Measurements from ENCODE around the gene C19orf25. TPM values are rescaled to one million over a fixed set of nuclear protein-coding genes. Genes with fewer than 3 reads are reported as not detected.

Gene C19orf25
- total and polyA plus RNA-seq, 9 of the 15 experiments (the other 6 are each of a cell fraction or from before 2014, with no cell fraction given) = 0.79 to 96.0 (median 36.1) TPM

- TF ChIP-seq MLLT1 (IDR thresholded peaks at IDR 0.05) = no peak
- TF ChIP-seq TCF7L2 (IDR thresholded peaks at IDR 0.05; ENCODE audit: low read depth, low read length) = peak; percentile 81
- peak; percentile 35; the same call in 1 of the 2 replicates for TF ChIP-seq KLF13 (tag; IDR thresholded peaks at IDR 0.05; ENCODE audit: borderline replicate concordance, low read depth)
- TF ChIP-seq ARNT (IDR thresholded peaks at IDR 0.05) = peak in 1 of 2 experiments; percentile 25; a peak in 1 of 4 replicates
- TF ChIP-seq ZNF263 (CRISPR knock-in tag; IDR thresholded peaks at IDR 0.05; ENCODE audit: borderline replicate concordance) = 0 out of 2 replicates have a peak, but pooled peaks have one; percentile 35
- TF ChIP-seq RFX7 (CRISPR knock-in tag; IDR thresholded peaks at IDR 0.05) = no peak
- peak; percentile 72 to 98; a peak in 3 of 4 replicates for TF ChIP-seq FOXK2 (conservative IDR thresholded peaks at IDR 0.05 in 1 of 2, IDR thresholded peaks at IDR 0.05 in 1 of 2; ENCODE audit: low read depth in 2 of 2)
- no peak for TF ChIP-seq TGIF2 (CRISPR knock-in tag; IDR thresholded peaks at IDR 0.05)
- TF ChIP-seq, protein P1, sequence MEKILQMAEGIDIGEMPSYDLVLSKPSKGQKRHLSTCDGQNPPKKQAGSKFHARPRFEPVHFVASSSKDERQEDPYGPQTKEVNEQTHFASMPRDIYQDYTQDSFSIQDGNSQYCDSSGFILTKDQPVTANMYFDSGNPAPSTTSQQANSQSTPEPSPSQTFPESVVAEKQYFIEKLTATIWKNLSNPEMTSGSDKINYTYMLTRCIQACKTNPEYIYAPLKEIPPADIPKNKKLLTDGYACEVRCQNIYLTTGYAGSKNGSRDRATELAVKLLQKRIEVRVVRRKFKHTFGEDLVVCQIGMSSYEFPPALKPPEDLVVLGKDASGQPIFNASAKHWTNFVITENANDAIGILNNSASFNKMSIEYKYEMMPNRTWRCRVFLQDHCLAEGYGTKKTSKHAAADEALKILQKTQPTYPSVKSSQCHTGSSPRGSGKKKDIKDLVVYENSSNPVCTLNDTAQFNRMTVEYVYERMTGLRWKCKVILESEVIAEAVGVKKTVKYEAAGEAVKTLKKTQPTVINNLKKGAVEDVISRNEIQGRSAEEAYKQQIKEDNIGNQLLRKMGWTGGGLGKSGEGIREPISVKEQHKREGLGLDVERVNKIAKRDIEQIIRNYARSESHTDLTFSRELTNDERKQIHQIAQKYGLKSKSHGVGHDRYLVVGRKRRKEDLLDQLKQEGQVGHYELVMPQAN (IDR thresholded peaks at IDR 0.05; ENCODE audit: borderline replicate concordance) = peak; percentile 98
- 0 out of 2 replicates have a peak, but pooled peaks have one; percentile 43 for TF ChIP-seq FOXJ2 (tag; IDR thresholded peaks at IDR 0.05)
- TF ChIP-seq BCOR (IDR thresholded peaks at IDR 0.05) = no peak
- TF ChIP-seq, protein P2, sequence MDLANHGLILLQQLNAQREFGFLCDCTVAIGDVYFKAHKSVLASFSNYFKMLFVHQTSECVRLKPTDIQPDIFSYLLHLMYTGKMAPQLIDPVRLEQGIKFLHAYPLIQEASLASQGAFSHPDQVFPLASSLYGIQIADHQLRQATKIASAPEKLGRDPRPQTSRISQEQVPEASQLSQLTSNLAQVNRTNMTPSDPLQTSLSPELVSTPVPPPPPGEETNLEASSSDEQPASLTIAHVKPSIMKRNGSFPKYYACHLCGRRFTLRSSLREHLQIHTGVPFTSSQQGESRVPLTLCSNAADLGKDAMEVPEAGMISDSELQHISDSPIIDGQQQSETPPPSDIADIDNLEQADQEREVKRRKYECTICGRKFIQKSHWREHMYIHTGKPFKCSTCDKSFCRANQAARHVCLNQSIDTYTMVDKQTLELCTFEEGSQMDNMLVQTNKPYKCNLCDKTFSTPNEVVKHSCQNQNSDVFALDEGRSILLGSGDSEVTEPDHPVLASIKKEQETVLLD (IDR thresholded peaks at IDR 0.05) = no peak
- TF ChIP-seq HDAC2 (IDR thresholded peaks at IDR 0.05) = peak; percentile 92
- TF ChIP-seq GABPA (tag; conservative IDR thresholded peaks at IDR 0.05; ENCODE audit: low read depth) = no peak
- no peak for TF ChIP-seq ARHGAP35 (IDR thresholded peaks at IDR 0.05; ENCODE audit: partially characterized antibody)
- TF ChIP-seq, protein P3, sequence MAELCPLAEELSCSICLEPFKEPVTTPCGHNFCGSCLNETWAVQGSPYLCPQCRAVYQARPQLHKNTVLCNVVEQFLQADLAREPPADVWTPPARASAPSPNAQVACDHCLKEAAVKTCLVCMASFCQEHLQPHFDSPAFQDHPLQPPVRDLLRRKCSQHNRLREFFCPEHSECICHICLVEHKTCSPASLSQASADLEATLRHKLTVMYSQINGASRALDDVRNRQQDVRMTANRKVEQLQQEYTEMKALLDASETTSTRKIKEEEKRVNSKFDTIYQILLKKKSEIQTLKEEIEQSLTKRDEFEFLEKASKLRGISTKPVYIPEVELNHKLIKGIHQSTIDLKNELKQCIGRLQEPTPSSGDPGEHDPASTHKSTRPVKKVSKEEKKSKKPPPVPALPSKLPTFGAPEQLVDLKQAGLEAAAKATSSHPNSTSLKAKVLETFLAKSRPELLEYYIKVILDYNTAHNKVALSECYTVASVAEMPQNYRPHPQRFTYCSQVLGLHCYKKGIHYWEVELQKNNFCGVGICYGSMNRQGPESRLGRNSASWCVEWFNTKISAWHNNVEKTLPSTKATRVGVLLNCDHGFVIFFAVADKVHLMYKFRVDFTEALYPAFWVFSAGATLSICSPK (IDR thresholded peaks at IDR 0.05; ENCODE audit: borderline replicate concordance) = no peak
- TF ChIP-seq NBN (IDR thresholded peaks at IDR 0.05; ENCODE audit: low read depth) = peak; percentile 36; the same call in 1 of the 2 replicates
- peak; percentile 60 for TF ChIP-seq NFYB (IDR thresholded peaks at IDR 0.05; ENCODE audit: extremely low read depth, insufficient read length)
- TF ChIP-seq HSF4 (CRISPR knock-in tag; IDR thresholded peaks at IDR 0.05; ENCODE audit: borderline replicate concordance) = no peak
- 0 out of 2 replicates have a peak, but pooled peaks have one; percentile 27 for TF ChIP-seq SUPT5H (IDR thresholded peaks at IDR 0.05)
Observed at GRCh38 chr19:1490311-1491113, 11.5 kb upstream of the C19orf25 start, which contains the start of gene PCSK4 (continued).

Measured in K562 (cell line).